Omental fat pad (tissue), 4 donors: ENCODE data around the gene GPR27. TPM values are rescaled to one million over a fixed set of nuclear protein-coding genes. Genes with fewer than 3 reads are reported as not detected.

Experiments used
- ATAC-seq: fragments of 150-250 bp; one replicate; pipeline ENCODE4 v1.9.1; 2016; ENCODE audit warnings: mild to moderate bottlenecking, moderate library complexity; ENCODE audit not compliant: low FRiP score
- DNase-seq: peaks from one replicate; pipeline ENCODE4 v3.0.0-alpha.2; 2019; ENCODE audit warnings: low spot score
- CTCF ChIP-seq, 3 donors: fragments of 450-650 bp; IDR thresholded peaks; one replicate each; pipeline ENCODE4 v1.5.1; 2016 to 2017; ENCODE audit warnings: antibody characterized with exemption in 3 of 3, mild to moderate bottlenecking in 3 of 3, moderate library complexity in 2 of 3
- total RNA-seq, 4 donors: library from RNA; depleted of rRNA; stranded (reverse); fragments of >200 nt; gene quantifications; one replicate each; pipeline ENCODE4 v1.1.0, GENCODE V29; 2016

The GPR27 gene
- total RNA-seq, 4 donors from 2014 or later: 0.19 to 4.1 (median 0.84) TPM; not detected in 1

DNA sequence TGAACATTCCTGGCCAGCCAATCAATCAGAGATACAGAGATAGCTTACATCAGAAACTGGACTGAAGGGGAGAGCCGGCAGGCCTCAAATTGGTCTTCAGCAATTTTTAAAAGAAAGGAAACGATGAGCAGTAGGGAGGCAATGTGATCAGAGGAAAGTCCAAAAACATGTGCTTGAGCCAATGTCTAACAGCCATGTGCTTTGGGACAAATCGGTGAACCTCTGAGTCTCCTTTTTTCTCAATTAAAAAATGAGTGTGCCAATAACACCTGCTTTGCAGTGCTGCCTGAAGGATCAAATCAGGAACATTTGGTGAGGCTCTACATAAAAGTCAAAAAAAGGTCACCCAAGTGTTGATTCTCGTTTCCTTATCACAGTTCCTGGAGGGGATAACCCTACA is 21.0 kb upstream of the GPR27 start:
- no peak for TF ChIP-seq CTCF (IDR thresholded peaks at IDR 0.05)
- DNase-seq: no peak
- no peak for ATAC-seq

DNA sequence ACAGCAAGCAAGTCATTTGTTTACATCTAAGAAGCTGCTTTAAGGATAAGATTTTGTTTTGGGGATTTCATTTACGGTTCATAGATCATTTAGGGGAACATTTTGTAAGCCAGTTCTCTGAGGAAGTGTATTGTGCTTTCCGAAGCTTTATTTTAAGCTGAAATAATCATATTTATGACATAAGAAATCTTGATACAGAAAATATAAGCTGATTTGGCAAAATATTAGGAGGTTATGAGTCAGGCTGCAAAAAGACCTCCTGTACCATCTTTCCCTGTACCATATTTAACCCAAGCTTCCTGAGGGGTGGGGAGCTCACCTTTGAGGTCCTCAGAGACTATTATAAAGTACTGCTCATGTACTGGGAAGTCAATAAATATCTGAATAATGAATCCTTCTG is 20.3 kb upstream of the GPR27 start:
- DNase-seq (no peak), ATAC-seq (no peak)
- TF ChIP-seq CTCF (IDR thresholded peaks at IDR 0.05): no peak

GRCh38 chr3:71734881-71735280 is 18.8 kb upstream of the GPR27 start:
- no peak for ATAC-seq
- DNase-seq: no peak
- no peak for TF ChIP-seq CTCF (IDR thresholded peaks at IDR 0.05)

- DNase-seq (no peak), ATAC-seq (no peak)
Observed at GRCh38 chr3:71742621-71743020, 11.0 kb upstream of the GPR27 start.

GRCh38 chr3:71744738-71745137 is 8.9 kb upstream of the GPR27 start:
- DNase-seq (no peak), ATAC-seq (no peak)
- TF ChIP-seq CTCF (IDR thresholded peaks at IDR 0.05): no peak

More at GRCh38 chr3:71742621-71743020, 11.0 kb upstream of the GPR27 start:
- TF ChIP-seq CTCF (IDR thresholded peaks at IDR 0.05): no peak

DNA sequence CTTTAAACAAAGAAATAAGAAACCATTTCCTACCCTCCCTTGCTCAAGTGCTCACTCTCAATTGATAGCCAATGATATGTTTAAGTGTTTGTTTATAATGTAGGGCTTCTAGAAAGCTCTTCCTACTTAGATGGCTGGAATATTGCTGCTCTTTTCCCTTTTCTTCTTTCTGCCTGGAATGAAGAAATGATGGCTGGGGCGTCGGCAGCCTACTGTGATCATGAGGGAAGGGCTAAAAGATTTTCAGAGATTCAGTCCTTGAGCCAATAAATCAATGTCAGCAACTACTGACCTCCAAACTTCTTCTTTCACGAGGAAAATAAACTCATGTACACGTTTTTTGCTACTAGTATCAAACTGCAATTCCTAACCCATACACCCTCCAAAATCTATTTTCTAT is 2.1 kb upstream of the GPR27 start:
- no peak for TF ChIP-seq CTCF (IDR thresholded peaks at IDR 0.05)
- DNase-seq (no peak), ATAC-seq (no peak)

GRCh38 chr3:71752831-71753700 is 589 bp upstream of the GPR27 start:
- no peak for DNase-seq
- ATAC-seq: no peak
- TF ChIP-seq CTCF (IDR thresholded peaks at IDR 0.05): no peak
